HG02759 (cell line): ENCODE results near the gene DNLZ.
"Not testable (repeated sequence)": the region's sequence is repeated elsewhere in the genome, so short reads cannot be mapped to it uniquely, and the experiment has no call there.

Experiments used
- ATAC-seq: cut with Tn5 transposase; IDR thresholded peaks from one replicate; pipeline ENCODE4 v1.9.1; 2021; ENCODE audit warnings: mild to moderate bottlenecking, moderate library complexity; ENCODE audit not compliant: unreplicated experiment

DNLZ gene

GRCh38 chr9:136320972-136321371, 42.6 kb downstream of the DNLZ start:
- not testable (repeated sequence) for ATAC-seq

- not testable (repeated sequence) for ATAC-seq
Observed at GRCh38 chr9:136319955-136320354, 43.6 kb downstream of the DNLZ start.

- not testable (repeated sequence) for ATAC-seq
Observed at GRCh38 chr9:136319244-136319643, 44.3 kb downstream of the DNLZ start.

GRCh38 chr9:136318776-136319241, 44.7 kb downstream of the DNLZ start:
- ATAC-seq = no peak

GRCh38 chr9:136318111-136318775, 45.3 kb downstream of the DNLZ start:
- no peak for ATAC-seq

- ATAC-seq = no peak
Observed at GRCh38 chr9:136317695-136318094, 45.8 kb downstream of the DNLZ start.

GRCh38 chr9:136316896-136317676, 46.5 kb downstream of the DNLZ start:
- ATAC-seq = no peak

- no peak for ATAC-seq
Observed at GRCh38 chr9:136316271-136316751, 47.2 kb downstream of the DNLZ start.

- ATAC-seq = no peak
Observed at GRCh38 chr9:136314944-136315343, 48.6 kb downstream of the DNLZ start.

GRCh38 chr9:136314056-136314416, 49.5 kb downstream of the DNLZ start:
- ATAC-seq = no peak

GRCh38 chr9:136313111-136314055, 50.2 kb downstream of the DNLZ start:
- no peak for ATAC-seq

- ATAC-seq = no peak
Observed at GRCh38 chr9:136312436-136312835, 51.1 kb downstream of the DNLZ start.

- ATAC-seq = no peak
Observed at GRCh38 chr9:136312009-136312375, 51.6 kb downstream of the DNLZ start.

- no peak for ATAC-seq
Observed at GRCh38 chr9:136311051-136312008, 52.2 kb downstream of the DNLZ start.

- no peak for ATAC-seq
Observed at GRCh38 chr9:136310273-136311030, 53.1 kb downstream of the DNLZ start.

GRCh38 chr9:136309806-136310220, 53.7 kb downstream of the DNLZ start:
- no peak for ATAC-seq
